Measurements from ENCODE around the gene NUTM1.
"Not testable (repeated sequence)": the region's sequence is repeated elsewhere in the genome, so short reads cannot be mapped to it uniquely, and the experiment has no call there.

The NUTM1 gene

DNA sequence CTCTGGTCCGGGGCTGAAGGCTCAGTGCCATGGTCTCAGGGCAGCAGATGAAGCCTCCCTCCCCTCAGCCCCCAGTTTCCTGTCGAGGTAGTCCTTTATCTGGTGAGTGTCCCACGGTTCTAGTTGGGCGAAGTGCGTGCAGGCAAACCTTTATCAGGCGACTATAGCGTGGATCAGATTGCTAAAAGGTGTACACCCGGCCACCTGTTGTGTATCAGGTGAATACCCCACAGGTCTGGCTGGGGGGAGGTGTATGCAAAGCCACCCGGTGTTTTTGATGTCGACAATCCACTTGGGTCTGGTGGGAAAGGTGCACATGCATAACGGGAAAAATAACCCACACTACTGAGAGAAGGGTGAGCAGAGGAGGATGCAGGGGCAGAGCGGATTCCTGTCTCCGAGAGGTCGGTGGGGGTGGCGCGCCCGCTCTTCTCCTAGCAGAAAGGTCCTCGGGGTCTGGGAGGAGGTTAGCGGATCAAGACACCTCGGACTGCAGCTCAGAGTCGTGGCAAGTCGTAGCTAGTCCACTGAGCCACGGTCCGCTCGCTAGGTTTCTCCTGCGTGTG, 6.0 kb upstream of the NUTM1 start:
- DNase-seq, result peak; percentile 63

DNA sequence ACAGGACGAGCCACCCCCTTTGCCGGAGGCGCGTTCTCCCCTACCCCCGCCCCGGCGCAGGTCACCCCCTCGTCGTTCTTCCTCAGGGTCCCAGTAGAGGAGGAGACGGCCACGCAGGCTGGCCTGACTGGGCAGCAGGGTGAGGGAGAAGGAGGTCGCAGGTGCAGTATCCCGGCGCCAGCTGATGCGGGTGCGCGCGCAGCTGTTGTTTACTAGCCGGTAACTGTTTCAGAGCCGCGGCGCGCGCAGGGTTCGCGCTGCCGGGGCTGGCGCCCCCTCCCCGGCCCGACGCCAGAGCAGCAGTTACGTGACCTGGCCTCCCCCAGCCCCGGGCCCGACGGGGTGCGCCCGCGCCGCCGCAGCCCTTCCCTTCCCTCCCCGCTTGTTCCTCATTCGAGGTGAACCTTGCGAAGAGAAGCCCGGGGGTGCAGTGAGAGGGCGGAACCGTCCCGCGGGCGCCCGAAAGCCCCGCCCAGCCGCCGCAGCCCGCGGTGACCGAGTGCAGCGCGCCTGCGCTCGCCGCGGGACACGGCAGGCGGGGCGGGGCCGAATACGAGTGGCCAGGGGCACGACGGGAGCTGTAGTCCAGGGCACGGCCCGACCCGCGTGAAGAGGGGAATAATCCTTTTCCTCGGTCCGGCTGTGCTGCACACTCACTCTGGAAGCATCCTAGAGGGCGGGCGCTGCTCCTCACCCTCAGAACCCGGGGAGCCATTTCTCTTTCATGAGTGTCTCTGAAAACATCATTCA, 5.4 kb upstream of the NUTM1 start, which contains the start of gene SLC12A6:
TSS of gene SLC12A6 (minus strand) at position 225 of the 750 bp plus-strand sequence. CDS start 1,101 bp downstream, outside the sequence.
- peak; percentile 94 for DNase-seq

DNA sequence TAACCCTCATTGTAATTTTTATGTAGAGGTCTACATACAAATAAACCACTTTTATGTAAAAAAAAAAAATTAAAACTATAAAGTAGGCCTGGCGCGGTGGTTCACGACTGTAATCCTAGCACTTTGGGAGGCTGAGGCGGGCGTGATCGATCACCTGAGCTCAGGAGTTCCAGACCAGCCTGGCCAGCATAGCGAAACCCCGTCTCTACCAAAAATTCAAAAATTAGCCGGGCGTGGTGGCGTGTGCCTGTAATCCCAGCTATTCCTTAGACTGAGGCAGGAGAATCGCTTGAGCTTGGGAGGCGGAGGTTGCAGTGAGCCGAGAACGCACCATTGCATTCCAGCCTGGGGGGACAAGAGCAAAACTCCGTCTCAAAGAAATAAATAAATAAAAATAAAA, 4.8 kb upstream of the NUTM1 start:
- DNase-seq, result no peak

DNA sequence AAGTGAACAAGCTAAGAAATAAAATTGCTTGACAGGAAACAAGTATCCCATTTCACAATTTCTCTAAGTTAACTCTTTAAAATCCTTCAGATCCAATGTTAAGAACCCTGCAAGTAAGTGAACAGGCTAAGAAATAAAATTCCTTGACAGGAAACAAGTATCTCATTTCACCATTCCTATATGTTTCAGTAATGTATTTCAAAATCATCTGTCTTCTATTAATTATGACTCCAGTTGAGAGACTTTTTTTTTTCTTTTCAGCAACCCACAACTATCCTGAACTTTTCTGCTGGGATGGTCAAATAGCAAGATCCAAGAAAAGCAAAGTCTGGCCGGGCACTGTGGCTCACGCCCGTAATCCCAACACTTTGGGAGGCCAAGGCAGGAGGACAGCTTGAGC, 3.2 kb upstream of the NUTM1 start:
- no peak for DNase-seq

DNA sequence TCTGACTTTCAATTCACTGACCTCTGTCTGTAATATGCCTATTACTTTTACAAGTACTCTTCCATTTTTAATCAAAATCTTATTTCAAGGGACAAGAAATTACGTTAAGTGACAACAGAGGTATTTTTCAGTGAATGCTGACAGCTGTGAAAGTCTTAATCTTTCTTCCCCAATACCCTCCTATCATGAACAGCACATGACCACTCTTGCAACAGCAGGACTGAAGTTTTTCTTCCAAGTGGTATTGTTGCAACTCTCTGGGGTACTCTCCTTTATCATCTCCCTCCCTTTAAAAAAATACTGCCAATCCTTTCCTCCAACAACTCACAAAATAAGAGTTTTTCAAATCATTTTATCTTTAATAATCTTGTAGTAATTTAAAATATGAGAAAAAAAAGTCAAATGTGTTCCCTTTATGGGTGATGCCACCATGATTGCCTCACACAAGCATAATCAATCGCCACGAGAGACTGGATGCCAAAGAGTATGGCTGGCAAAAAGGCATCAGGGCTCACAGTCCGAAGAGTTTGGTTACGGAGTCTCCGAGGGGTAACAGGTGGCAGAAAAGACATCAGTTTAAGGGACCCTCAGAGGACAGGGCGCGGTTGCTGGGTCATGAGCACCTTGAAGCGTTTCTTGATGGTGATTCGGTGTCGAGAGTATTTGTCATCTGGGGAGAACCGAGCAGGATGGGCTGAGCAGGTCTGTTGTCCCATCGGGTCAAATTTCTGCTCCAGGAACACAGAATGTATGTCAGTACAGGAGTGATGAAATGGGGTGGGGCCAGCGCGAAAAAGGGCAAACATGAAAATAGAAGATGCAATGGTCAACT, 1.5 kb upstream of the NUTM1 start:
- no peak for DNase-seq

DNA sequence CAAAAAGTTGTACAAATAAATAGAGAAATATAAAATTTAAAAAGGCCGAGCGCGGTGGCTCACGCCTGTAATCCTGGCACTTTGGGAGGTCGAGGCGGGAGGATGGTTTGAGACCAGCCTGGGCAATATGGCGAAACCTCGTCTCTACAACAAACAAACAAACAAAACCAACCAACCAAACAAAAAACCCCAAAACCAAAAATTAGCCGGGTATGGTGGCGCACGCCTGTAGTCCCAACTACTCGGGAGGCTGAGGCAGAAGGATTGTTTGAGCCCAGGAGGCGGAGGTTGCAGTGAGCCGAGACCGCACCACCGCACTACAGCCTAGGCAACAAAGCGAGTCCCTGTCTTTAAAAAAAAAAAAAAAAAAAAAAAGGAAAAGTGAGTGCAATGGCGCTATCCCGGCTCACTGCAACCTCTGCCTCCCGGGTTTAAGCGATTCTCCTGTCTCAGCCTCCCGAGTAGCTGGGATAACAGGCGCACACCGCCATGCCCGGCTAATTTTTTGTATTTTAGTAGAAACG, 840 bp upstream of the NUTM1 start:
- not testable (repeated sequence) for DNase-seq

DNA sequence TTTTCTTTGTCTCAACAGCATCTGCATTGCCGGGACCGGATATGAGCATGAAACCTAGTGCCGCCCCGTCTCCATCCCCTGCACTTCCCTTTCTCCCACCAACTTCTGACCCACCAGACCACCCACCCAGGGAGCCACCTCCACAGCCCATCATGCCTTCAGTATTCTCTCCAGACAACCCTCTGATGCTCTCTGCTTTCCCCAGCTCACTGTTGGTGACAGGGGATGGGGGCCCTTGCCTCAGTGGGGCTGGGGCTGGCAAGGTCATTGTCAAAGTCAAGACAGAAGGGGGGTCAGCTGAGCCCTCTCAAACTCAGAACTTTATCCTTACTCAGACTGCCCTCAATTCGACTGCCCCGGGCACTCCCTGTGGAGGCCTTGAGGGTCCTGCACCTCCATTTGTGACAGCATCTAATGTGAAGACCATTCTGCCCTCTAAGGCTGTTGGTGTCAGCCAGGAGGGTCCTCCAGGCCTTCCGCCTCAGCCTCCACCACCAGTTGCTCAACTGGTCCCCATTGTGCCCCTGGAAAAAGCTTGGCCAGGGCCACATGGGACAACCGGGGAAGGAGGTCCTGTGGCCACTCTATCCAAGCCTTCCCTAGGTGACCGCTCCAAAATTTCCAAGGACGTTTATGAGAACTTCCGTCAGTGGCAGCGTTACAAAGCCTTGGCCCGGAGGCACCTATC, 5.0 kb downstream of the NUTM1 start:
- no peak for DNase-seq

DNA sequence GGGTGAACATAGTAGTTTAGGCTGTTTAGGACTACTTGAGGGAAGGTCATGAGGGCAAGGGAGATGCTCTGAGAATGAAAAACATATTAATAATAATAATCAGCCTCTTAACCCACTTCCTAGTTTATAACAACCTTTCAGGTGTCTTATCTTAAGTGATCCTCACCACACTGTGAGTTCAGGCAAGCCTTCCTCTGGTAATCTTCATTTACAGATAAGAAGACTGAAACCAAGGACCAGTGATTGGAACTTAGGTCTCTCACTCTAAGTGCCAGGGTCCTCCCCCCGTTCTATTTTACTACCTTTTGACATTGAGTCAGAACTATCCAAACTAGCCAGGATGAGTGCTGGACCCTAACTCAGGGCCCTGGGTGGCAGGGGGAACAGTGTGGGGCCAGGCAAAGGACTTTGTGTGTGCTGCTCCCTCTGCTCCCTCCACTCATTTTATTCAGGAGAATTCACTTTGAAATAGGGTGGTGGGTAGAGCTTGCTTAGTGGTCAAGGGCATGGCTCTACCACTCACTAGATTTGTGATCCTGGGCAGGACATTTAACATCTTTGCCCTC, 5.7 kb downstream of the NUTM1 start:
- no peak for DNase-seq

DNA sequence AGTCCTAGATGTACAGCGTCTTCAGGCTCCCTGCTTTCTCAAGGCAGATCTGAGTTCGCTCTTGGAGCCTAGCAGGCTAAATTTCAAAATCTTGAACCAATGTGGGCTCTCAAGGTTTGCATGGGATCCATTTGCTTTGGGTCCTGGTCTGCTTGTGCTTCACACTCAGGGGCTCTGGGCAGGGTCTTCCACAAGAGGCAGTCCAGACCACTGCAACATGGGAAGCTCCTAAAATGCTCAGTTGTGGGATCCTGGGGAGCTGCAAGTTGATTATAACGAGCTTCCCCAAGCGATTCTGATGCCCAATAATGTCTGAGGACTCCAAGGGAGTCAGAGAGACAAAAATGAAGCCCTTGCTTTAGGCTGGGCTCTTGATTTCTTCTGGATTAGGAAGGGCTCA, 6.7 kb downstream of the NUTM1 start:
- no peak for DNase-seq

DNA sequence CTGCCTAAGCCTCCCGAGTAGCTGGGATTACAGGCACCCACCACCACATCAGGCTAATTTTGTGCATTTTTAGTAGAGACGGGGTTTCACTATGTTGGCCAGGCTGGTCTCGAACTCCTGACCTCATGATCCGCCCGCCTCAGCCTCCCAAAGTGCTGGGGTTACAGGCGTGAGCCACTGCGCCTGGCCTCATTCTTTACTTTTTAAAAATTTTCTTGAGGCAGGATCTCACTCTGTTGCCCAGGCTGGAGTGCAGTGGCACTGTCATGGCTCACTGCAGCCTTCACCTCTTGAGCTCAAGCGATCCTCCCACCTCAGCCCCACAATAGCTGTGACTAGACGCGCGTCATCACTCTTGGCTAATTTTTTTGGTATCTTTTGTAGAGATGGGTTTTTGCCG, 9.9 kb downstream of the NUTM1 start:
- DNase-seq, result not testable (repeated sequence)

DNA sequence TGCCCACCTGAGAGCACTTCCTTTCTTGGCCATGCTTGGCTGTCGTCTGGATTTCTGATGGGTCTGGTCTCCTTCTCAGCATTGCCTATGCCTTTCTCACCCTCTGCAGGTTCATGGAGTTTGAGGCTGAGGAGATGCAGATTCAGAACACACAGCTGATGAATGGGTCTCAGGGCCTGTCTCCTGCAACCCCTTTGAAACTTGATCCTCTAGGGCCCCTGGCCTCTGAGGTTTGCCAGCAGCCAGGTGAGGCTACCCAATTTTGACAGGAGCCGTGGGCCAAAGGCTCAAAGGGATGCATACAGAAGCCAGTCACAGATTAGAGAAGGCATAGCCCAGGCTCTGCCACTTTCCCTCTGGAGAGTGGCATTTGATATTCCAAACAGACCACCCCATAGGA, 10.5 kb downstream of the NUTM1 start:
- DNase-seq, result no peak

DNA sequence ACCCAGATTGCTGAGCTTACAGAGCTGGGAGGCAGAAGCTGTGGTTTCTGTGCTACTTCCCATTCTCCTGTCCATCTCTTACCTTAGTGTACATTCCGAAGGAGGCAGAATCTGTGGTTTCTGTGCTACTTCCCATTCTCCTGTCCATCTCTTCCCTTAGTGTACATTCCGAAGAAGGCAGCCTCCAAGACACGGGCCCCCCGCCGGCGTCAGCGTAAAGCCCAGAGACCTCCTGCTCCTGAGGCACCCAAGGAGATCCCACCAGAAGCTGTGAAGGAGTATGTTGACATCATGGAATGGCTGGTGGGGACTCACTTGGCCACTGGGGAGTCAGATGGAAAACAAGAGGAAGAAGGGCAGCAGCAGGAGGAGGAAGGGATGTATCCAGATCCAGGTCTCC, 11.2 kb downstream of the NUTM1 start:
- DNase-seq, result no peak

DNA sequence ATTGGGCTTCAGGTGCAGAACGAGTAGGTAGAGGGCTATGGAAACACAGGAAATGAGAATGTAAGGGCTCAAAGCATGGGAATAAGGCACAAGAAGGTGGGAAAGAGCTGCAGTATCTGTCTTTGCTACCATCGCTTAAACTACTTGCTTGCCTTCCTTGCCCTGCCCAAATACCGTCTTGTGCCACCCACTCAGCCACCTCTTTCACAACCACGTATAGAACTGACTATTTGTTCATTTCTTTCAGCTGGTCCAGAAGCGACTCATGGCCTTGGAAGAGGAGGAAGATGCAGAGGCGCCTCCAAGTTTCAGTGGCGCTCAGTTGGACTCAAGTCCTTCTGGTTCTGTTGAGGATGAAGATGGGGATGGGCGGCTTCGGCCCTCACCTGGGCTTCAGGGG, 12.1 kb downstream of the NUTM1 start:
- no peak for DNase-seq

DNA sequence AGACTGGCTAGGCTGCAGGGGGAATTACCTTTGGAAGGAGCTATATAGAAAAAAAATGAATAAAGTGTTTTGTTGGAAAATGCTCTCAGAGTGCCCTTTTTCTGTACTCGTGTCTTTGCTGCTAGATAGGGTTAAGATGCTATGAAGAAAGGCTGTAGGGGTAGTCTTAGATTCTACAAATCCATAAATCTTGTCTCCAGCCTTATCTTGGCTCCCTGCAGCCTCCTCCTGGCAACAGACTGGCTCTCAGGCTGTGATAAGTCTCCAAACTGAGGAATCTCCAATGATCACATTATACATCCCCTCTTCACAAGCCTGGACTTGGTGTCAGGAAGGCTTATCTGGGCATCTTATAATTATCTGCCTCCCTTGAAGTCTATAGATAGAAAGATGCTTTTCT, 14.5 kb downstream of the NUTM1 start:
- no peak for DNase-seq

DNA sequence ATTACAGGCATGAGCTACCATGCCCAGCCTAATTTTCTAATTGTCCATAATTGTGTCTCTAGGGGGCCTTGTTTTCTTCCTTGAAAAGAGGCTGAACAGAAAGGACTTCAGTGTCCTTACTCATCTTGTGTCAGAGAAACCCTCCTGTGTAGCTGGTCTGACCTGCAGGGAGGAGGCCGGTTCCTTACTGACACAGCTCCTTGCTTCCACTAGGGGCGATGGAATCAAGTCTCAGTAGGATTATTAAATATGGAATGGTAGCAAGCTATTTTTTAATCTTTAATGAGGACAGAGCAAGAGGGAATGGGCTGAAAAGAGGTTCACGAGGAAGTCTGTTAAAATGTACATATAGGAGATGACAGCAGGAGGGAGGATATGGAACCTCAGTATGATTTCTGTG, 15.3 kb downstream of the NUTM1 start:
- DNase-seq, result no peak

DNA sequence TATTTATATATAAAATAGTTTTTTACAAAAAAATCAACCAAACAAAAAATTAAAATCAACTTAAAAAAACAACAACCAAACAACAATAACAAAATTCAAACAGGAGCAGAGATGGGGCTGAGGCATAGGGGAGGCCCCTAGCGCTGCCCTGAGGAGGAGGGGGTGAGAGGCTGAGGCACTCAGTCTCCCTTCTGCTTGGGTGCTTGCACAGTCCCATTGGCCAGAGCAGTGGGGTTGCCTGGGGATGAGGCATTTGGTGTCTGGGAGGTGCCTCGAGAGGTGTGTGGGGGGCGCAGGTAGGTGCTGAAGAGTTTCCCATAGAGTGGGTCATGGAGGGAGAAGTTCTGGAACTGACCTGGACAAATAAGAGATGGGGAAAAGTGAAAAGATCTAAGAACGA, 15.8 kb downstream of the NUTM1 start:
- no peak for DNase-seq

DNA sequence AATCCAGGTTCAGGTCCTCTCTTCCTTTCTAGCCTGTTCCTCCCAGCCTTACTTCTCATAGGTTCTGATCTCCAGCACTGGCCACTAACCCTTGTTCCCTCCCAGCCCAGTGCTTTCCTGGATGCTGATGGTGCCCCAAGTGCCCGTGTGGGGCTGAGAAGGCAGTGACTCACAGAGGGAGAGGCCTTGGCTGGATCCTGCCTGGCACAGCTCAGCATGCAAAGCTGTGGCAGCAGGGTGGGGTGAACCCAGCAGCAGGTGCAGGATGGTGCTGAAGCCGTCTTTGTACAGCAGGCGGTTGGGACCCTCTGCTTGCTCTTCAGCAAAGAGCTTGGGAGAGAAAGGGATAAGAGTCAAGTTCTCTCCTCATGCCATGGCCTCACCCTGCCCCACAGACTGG, 16.3 kb downstream of the NUTM1 start:
- no peak for DNase-seq

DNA sequence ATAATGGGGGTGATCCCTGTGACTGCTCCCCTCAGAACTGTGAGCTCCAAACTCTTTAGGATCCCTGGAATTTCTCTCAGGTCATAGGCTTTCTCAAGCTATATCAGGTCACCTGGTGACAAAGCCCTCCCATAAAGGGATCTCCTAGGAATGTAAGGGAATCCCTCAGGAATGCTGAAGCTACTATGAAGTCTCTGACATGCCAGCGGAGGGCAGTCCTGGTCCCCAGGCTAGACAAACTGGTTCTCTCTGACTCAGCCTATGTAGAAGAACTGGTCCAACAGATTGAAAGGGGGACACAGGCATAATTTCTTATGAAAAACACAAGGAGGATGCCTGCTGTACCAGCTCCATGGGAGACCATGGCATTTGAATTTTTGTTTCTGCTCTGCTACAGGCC, 17.2 kb downstream of the NUTM1 start:
- no peak for DNase-seq

DNA sequence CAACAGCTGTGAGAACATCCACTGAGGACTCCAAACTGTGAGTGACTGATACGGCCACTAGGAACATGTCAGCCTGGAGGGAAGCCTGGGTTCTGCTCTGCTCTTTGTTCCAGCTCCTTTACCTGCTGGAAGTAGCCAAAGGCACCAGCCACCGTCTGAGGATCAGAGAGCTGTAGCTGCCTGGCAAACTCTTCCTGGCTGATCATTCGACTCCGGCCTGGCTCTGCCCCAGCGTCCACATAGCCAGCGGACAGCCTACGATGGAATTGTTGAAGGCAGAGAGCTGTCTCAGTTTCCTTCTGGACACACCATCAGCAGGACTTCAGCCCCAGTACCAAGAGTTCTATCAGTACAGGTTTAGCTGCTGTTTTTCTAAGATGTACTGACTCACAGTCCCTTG, 18.2 kb downstream of the NUTM1 start:
- DNase-seq, result no peak

DNA sequence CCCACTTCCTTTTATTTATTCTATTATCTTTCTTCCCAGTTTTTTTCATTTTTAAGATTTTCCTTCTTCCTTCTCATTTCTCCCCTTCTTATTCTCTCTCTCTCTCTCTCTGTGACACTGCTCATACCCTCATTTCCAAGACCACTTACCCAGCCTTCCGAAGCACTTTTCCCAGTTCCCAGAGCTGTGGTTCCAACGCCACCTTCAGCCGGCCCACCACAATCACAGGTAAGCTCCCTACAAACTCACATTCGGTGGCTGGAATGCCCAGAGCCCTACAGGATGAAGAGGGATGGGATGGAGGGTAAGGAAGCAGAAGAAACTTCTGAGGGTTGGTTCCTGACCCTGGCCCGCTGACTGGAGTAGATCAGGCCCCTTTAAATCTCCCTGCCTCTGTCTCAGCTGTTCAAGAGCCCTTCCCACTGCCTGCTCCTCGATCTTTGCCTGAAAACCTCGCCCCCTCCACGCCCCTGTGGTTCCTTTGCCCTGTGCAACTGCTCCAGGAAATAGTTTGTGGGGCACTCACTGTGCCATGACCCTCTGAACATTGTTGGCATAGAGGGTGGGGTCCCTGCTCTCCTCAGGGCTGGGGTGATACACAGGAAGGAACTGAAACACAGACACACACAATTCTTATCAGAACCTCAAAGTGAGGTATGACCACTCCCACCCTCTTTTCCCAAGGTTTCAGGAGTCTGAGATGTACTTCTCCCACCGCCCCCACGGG, 19.1 kb downstream of the NUTM1 start:
- no peak for DNase-seq

DNA sequence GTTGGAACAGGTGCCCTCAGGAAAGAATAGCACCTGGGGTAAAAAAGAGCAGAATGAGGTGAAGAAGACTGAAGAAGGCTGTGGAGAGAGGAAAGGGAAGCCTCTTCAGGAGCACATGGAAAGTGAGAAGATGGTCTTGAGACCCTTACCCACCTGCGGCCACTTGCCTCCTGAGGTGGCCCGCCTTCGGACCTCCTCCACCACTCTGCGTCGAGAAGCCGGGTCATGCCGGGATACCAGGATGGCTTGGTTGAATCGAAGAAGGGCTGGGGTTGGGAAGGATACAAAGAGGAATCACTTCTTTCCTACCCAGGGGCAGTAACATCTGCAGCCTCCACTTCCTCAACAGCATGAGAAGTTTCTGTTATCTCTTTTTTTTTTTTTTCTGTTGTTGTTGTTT, 20.9 kb downstream of the NUTM1 start:
- DNase-seq, result no peak

Measured in activated CD8-positive, alpha-beta memory T cell treated with anti-CD3 and anti-CD28 coated beads, Interleukin-2, amount 50 U/mL, for 48 hours (primary cell).